ENCODE results near the gene SGSM2. TPM values are rescaled to one million over a fixed set of nuclear protein-coding genes. Genes with fewer than 3 reads are reported as not detected.

SGSM2 gene
- total and polyA plus RNA-seq, 2 of the 8 experiments (the other 6 are each of a cell fraction or from before 2014, with no cell fraction given) = 44.5 to 77.7 TPM

GRCh38 chr17:2385240-2386210 lies 48.2 kb downstream of the SGSM2 start (continued):
- TF ChIP-seq SIX5 (IDR thresholded peaks at IDR 0.05; ENCODE audit: low read depth, low read length) (no peak), RXRA (IDR thresholded peaks at IDR 0.05; ENCODE audit: insufficient read depth, low read depth, low read length) (no peak), E2F6 (IDR thresholded peaks at IDR 0.05) (no peak), POLR2AphosphoS5 (IDR thresholded peaks at IDR 0.05; ENCODE audit: low read depth, low read length) (no peak), HDAC2 (IDR thresholded peaks at IDR 0.05; ENCODE audit: borderline replicate concordance in 1 of 2, low read depth in 2 of 2, low read length in 2 of 2) (no peak), RNF2 (IDR thresholded peaks at IDR 0.05; ENCODE audit: borderline replicate concordance, low read depth, low read length, missing control alignments, poor library complexity, severe bottlenecking) (no peak), GABPA (IDR thresholded peaks at IDR 0.05; ENCODE audit: borderline replicate concordance, insufficient read depth, low read length) (no peak)

All from H1 (cell line).